Measurements from ENCODE around the gene PKD1. TPM values are rescaled to one million over a fixed set of nuclear protein-coding genes. Genes with fewer than 3 reads are reported as not detected.

The PKD1 gene
- total and polyA plus RNA-seq, 2 of the 13 experiments (the other 11 are each of a cell fraction or from before 2014, with no cell fraction given): 22.1 to 23.0 TPM

DNA sequence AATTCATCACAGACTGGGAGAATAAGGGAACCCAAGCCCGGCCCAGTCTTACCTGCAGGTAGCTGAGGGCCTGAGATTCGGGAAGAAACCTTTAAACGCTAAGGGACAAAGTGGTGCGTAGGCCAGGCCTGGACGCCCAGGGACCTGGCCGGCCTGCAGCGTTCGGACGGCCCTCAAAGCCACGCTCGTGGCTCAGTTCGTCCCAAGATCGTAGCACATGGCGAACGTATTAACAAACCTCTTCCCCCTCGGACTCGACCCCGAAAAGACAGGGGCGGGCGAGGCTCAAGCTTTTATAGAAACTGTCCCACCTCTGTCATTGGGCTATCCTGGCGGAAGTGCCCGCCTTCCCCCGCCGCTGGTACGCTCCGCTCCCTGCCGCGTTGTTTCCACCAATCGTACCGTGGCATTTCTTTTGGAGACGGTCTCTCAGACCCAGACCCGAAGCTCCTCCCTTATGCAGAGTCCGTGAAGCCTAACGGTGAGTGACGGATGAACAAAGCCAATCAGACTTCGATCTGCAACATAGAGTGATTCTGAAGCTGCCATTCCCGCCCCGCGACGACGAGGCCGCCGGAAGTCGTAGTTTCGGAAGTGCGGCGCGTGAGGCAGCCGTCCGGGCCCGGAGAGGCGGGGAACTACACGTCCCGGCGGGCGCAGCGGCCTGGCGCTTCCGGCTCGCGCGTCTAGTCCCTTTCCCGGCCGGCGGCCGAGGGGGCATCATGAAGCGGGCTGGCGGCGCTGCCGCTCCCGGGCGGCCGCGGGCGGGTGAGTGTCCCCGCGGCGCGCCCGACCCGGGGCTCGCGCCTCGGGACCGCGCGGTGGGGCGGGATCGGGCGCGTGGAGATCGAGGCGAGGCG is 19.6 kb upstream of the PKD1 start, which contains the start of gene TRAF7 (continued):
- TF ChIP-seq, protein P1, sequence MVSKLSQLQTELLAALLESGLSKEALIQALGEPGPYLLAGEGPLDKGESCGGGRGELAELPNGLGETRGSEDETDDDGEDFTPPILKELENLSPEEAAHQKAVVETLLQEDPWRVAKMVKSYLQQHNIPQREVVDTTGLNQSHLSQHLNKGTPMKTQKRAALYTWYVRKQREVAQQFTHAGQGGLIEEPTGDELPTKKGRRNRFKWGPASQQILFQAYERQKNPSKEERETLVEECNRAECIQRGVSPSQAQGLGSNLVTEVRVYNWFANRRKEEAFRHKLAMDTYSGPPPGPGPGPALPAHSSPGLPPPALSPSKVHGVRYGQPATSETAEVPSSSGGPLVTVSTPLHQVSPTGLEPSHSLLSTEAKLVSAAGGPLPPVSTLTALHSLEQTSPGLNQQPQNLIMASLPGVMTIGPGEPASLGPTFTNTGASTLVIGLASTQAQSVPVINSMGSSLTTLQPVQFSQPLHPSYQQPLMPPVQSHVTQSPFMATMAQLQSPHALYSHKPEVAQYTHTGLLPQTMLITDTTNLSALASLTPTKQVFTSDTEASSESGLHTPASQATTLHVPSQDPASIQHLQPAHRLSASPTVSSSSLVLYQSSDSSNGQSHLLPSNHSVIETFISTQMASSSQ (IDR thresholded peaks at IDR 0.05; ENCODE audit: low read depth): no peak
- TF ChIP-seq, protein P1 (CRISPR knock-in tag; IDR thresholded peaks at IDR 0.05; ENCODE audit: borderline replicate concordance): no peak; the same call in 1 of the 2 replicates
- peak; percentile 94 for TF ChIP-seq U2AF1 (optimal IDR thresholded peaks at IDR 0.05; ENCODE audit: low read depth, low read length)
- no peak for TF ChIP-seq NR3C1 (CRISPR knock-in tag; IDR thresholded peaks at IDR 0.05)
- TF ChIP-seq ISX (CRISPR knock-in tag; conservative IDR thresholded peaks at IDR 0.05): no peak
- no peak for TF ChIP-seq ZNF207 (IDR thresholded peaks at IDR 0.05; ENCODE audit: borderline replicate concordance)
- TF ChIP-seq ZNF766 (CRISPR knock-in tag; IDR thresholded peaks at IDR 0.05; ENCODE audit: borderline replicate concordance): peak; percentile 50; the same call in 1 of the 2 replicates
- TF ChIP-seq KDM5A (IDR thresholded peaks at IDR 0.05; ENCODE audit: borderline replicate concordance, low read length): peak; percentile 64; the same call in 1 of the 2 replicates
- TF ChIP-seq, protein P2, sequence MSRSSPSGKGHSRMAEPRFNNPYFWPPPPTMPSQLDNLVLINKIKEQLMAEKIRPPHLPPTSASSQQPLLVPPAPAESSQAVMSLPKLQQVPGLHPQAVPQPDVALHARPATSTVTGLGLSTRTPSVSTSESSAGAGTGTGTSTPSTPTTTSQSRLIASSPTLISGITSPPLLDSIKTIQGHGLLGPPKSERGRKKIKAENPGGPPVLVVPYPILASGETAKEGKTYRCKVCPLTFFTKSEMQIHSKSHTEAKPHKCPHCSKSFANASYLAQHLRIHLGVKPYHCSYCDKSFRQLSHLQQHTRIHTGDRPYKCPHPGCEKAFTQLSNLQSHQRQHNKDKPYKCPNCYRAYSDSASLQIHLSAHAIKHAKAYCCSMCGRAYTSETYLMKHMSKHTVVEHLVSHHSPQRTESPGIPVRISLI (CRISPR knock-in tag; IDR thresholded peaks at IDR 0.05; ENCODE audit: borderline replicate concordance): no peak
- TF ChIP-seq, protein P3, sequence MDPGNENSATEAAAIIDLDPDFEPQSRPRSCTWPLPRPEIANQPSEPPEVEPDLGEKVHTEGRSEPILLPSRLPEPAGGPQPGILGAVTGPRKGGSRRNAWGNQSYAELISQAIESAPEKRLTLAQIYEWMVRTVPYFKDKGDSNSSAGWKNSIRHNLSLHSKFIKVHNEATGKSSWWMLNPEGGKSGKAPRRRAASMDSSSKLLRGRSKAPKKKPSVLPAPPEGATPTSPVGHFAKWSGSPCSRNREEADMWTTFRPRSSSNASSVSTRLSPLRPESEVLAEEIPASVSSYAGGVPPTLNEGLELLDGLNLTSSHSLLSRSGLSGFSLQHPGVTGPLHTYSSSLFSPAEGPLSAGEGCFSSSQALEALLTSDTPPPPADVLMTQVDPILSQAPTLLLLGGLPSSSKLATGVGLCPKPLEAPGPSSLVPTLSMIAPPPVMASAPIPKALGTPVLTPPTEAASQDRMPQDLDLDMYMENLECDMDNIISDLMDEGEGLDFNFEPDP (CRISPR knock-in tag; conservative IDR thresholded peaks at IDR 0.05): 0 out of 2 replicates have a peak, but pooled peaks have one; percentile 82
- TF ChIP-seq, protein P4, sequence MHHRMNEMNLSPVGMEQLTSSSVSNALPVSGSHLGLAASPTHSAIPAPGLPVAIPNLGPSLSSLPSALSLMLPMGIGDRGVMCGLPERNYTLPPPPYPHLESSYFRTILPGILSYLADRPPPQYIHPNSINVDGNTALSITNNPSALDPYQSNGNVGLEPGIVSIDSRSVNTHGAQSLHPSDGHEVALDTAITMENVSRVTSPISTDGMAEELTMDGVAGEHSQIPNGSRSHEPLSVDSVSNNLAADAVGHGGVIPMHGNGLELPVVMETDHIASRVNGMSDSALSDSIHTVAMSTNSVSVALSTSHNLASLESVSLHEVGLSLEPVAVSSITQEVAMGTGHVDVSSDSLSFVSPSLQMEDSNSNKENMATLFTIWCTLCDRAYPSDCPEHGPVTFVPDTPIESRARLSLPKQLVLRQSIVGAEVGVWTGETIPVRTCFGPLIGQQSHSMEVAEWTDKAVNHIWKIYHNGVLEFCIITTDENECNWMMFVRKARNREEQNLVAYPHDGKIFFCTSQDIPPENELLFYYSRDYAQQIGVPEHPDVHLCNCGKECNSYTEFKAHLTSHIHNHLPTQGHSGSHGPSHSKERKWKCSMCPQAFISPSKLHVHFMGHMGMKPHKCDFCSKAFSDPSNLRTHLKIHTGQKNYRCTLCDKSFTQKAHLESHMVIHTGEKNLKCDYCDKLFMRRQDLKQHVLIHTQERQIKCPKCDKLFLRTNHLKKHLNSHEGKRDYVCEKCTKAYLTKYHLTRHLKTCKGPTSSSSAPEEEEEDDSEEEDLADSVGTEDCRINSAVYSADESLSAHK (CRISPR knock-in tag; IDR thresholded peaks at IDR 0.05; ENCODE audit: borderline replicate concordance): no peak
- 0 out of 2 replicates have a peak, but pooled peaks have one; percentile 10 for TF ChIP-seq PPARG (CRISPR knock-in tag; conservative IDR thresholded peaks at IDR 0.05)
- TF ChIP-seq ZNF839 (CRISPR knock-in tag; IDR thresholded peaks at IDR 0.05; ENCODE audit: borderline replicate concordance): no peak; the same call in 1 of the 2 replicates
- no peak for TF ChIP-seq ZNF850 (CRISPR knock-in tag; conservative IDR thresholded peaks at IDR 0.05)
- no peak for TF ChIP-seq CHD4 (IDR thresholded peaks at IDR 0.05; ENCODE audit: borderline replicate concordance, low read length)
- TF ChIP-seq, protein P5, sequence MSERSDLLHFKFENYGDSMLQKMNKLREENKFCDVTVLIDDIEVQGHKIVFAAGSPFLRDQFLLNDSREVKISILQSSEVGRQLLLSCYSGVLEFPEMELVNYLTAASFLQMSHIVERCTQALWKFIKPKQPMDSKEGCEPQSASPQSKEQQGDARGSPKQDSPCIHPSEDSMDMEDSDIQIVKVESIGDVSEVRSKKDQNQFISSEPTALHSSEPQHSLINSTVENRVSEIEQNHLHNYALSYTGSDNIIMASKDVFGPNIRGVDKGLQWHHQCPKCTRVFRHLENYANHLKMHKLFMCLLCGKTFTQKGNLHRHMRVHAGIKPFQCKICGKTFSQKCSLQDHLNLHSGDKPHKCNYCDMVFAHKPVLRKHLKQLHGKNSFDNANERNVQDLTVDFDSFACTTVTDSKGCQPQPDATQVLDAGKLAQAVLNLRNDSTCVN (CRISPR knock-in tag; IDR thresholded peaks at IDR 0.05; ENCODE audit: borderline replicate concordance): no peak
- no peak for TF ChIP-seq GATAD2A (CRISPR knock-in tag; IDR thresholded peaks at IDR 0.05)
- TF ChIP-seq MAFK (conservative IDR thresholded peaks at IDR 0.05 in 1 of 2, IDR thresholded peaks at IDR 0.05 in 1 of 2; ENCODE audit: low read length in 2 of 2): no peak
